HG03103 (cell line): ENCODE results near the gene ITGBL1.
A peak's percentile ranks its signal among the peaks of the same experiment; 100 is the strongest.

Experiments
- ATAC-seq: cut with Tn5 transposase; IDR thresholded peaks from one replicate; pipeline ENCODE4 v1.9.1; 2021; ENCODE audit warnings: low read depth; ENCODE audit not compliant: unreplicated experiment

ITGBL1 gene

GRCh38 chr13:101728615-101729014, 276.1 kb downstream of the ITGBL1 start:
- no peak for ATAC-seq

DNA sequence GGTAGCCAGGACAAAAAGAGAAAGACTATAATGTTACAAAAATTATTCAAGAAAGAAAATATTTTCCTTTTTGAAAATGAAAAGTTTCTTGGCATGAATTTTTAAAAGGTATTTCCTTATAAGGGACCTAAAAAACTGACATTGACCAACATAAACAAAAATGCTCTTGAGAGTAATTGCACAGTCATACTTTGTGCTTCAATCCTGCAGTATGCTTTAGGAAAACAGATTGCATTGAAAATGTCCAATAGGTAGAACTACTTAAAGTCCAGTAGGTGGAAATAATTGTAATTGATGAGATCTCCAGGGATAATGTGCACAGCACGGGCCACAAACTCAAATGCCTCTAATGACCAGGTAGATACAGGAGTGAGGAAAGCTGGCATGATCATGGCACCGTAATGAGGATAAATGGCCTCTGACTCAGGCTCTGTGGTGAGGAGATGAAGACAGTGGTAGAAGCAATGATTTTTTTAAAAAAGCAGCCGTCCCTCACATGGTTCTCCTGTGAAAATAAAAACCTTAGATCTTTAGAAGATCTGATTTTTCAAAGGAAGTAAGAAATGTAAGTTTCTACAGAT, 278.0 kb downstream of the ITGBL1 start:
- no peak for ATAC-seq

GRCh38 chr13:101736566-101736965, 284.1 kb downstream of the ITGBL1 start:
- no peak for ATAC-seq

DNA sequence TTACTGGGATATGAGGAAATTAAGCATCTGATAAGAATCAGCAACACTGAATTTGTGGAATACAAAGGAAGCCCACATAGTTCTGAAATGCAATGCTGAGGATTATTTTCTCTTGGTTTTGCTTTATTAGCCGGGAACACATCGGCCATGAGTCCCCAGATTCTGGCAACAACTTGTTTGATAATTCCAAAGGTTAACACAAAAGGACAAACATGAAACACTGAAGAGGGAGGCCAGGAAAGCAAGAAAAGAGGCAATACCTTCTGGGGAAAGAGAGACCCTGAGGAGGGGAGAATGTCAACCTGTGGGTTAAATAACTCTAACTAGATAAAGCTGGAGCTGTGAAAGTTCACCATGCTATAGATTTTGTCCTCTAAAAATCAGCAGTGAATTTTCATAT, 285.9 kb downstream of the ITGBL1 start:
- no peak for ATAC-seq

GRCh38 chr13:101739382-101740178, 287.1 kb downstream of the ITGBL1 start:
- peak; percentile 75 for ATAC-seq

DNA sequence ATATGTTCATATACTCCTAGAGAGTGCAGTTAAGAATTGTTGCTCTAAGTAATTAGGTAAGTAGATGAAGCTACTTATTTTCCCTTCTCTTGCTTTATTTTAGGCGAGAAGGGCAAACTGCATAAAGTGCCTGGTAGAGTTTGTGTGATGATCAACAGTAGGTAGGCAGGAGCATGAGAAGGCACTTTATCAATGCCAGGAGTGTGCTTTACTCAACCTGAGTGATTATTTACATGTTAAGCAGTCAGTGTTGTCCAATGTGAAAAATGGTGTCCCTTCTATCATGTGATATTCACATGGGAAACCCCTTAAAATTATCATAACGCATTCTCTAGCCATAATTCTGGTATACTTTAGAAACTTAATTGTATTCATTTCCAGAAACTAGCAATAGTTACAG, 294.0 kb downstream of the ITGBL1 start:
- ATAC-seq, result no peak

- no peak for ATAC-seq
These were observed 294.6 kb downstream of the ITGBL1 start for GRCh38 chr13:101747039-101747438.

GRCh38 chr13:101749584-101749983, 297.1 kb downstream of the ITGBL1 start:
- ATAC-seq, result no peak

DNA sequence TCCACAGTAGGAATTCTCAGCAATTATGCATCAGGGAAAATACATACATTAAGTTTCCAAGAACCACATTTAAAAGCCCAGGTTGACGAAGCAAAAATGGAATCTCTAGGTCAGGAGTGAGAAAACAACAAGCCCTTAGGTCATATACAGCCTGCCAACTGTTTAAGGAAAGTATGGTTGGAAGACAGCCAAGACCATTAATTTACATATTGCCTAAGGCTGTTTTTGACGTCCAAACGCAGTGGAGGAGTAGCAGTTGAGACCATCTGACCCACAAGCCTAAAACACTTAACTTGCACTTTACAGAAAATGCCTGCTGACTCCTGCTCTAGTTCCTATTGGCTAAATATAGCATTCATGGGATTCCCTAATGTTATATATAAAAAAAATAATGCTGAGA, 299.0 kb downstream of the ITGBL1 start:
- ATAC-seq, result no peak

DNA sequence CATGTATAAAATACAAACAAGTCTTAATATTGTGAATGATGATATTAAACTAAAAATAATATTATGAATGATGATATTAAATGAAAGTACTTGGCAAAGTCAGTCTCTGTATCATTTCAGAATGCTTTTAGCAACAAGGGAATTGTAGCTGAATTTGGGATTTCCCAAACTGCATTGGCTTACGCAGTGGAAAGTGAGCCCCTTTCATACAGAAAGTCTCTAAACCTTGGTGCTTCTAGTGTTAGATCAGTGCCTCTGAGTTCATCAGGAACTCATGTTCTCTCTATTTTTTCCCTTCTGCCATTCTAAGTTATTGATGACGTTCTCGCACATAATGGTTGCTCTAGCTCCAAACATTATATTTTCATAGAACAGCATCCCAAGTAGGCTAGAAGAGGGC, 300.0 kb downstream of the ITGBL1 start:
- no peak for ATAC-seq

- no peak for ATAC-seq
These were observed 302.9 kb downstream of the ITGBL1 start for GRCh38 chr13:101755228-101755887.

DNA sequence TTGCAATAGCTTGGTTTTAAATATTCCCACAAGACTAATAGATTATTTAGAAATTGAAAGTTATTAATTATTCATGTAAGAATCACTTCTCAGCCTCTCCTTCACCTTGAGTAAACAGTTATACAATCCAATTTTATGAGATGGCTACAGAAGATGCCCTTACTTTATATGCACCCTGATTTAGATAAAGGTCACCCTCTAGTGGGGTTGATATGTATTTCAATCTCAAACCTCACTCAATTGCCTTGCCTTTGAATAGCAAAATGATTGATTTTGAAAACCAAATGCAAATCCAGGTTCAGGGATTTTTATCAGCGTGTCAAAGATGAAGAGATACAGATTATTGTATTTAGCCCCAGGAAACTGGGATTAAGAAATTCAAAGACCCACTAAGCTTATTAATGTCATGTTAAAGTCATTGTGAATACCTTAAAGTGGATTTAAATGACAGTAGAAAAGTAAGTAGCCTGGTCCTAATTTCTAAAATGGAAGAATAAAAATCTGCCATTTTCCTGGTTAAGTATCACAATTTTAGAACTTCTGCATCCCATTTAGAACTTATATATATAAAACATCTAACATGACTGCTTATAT, 305.1 kb downstream of the ITGBL1 start:
- ATAC-seq, result peak; percentile 75

- no peak for ATAC-seq
These were observed 310.7 kb downstream of the ITGBL1 start for GRCh38 chr13:101763191-101763590.
